K562 (cell line): ENCODE results near the gene GNRH2. TPM values are rescaled to one million over a fixed set of nuclear protein-coding genes. Genes with fewer than 3 reads are reported as not detected.

Experiments
- ATAC-seq: fragments of 200-7000 bp; cut with Tn5 transposase; 3 replicates; pipeline ENCODE4 v1.9.1; 2020; ENCODE audit warnings: moderate library complexity
- BruUV-seq: library from RNA; stranded (reverse); fragments of 400-500 nt; replicated peaks from 2 replicates; lab custom pipeline; 2021; lab: Mats Ljungman, UMichigan
- CTCF ChIA-PET: fragments of 300-600 bp; formaldehyde crosslinking; extraction: SDS; loops from one replicate; lab custom pipeline; 2021; ENCODE audit warnings: low intra/inter-chr PET ratio; lab: Yijun Ruan, JAX
- POLR2A ChIA-PET: fragments of 300-600, 350-650 bp; sonication (Branson Sonifier 250); formaldehyde crosslinking; extraction: SDS; loops from one replicate; lab custom pipeline; 2021; ENCODE audit warnings: antibody characterized with exemption, inconsistent platforms; lab: Yijun Ruan, JAX
- DNase-seq, 4 experiments: peaks; one replicate each; pipeline versions ENCODE4 v3.0.0 to v3.0.0-alpha.2; 2011 to 2018; ENCODE audit warnings: low spot score in 3 of 4, mixed read lengths in 3 of 4; ENCODE audit errors: extremely low read depth in 1 of 4
- FAIRE-seq: peaks from 2 replicates; lab custom pipeline; 2011; peaks lifted over from hg19 to GRCh38; lab: Jason Lieb, UNC
- H2AFZ ChIP-seq: 2 replicates; pipeline ENCODE4 v1.6.0; 2011; ENCODE audit warnings: low read depth, low read length, control low read depth, inconsistent platforms
- H3K27ac ChIP-seq: fragments of 200-600 bp; 3 replicates; pipeline ENCODE4 v1.8.0; 2011; ENCODE audit warnings: low read depth, mild to moderate bottlenecking, control low read depth, inconsistent platforms, low read length, moderate library complexity, mixed read lengths; ENCODE audit errors: extremely low read depth
- H3K27me3 ChIP-seq, 2 experiments: fragments of 300-600 bp in 1 of 2; 2 replicates in 1 of 2; 3 replicates in 1 of 2; pipeline versions ENCODE4 v1.6.0 to v1.8.0; 2011; ENCODE audit warnings: inconsistent platforms in 2 of 2, low read length in 2 of 2, mild to moderate bottlenecking in 1 of 2, mixed read lengths in 1 of 2, moderate library complexity in 1 of 2; ENCODE audit not compliant: control insufficient read depth in 2 of 2, insufficient read depth in 2 of 2
- H3K36me3 ChIP-seq: fragments of 300-600 bp; 3 replicates; pipeline ENCODE4 v1.8.0; 2011; ENCODE audit warnings: mild to moderate bottlenecking, low read length, inconsistent platforms; ENCODE audit not compliant: control insufficient read depth, insufficient read depth
- H3K4me1 ChIP-seq, 2 experiments: fragments of 200-600 bp in 1 of 2; replicated peaks in 1 of 2; 2 replicates in 1 of 2; 3 replicates in 1 of 2; pipeline versions ENCODE4 v1.5.1 to v1.8.0; 2011; ENCODE audit warnings: inconsistent platforms in 2 of 2, low read length in 2 of 2, mild to moderate bottlenecking in 1 of 2, mixed read lengths in 1 of 2, moderate library complexity in 1 of 2; ENCODE audit not compliant: control insufficient read depth in 2 of 2, insufficient read depth in 2 of 2
- H3K4me2 ChIP-seq: 2 replicates; pipeline ENCODE4 v1.6.1; 2011; ENCODE audit warnings: low read length, control low read depth, inconsistent platforms, mixed read lengths; ENCODE audit not compliant: insufficient read depth
- H3K4me3 ChIP-seq: fragments of 200-600 bp; sonication (generic), shearing (Covaris generic); 2 replicates; pipeline ENCODE4 v1.5.1; 2016; ENCODE audit warnings: control low read depth, inconsistent platforms
- H3K79me2 ChIP-seq: fragments of 200-600 bp; 3 replicates; pipeline ENCODE4 v1.8.0; 2011; ENCODE audit warnings: low read length, inconsistent platforms; ENCODE audit not compliant: control insufficient read depth, insufficient read depth
- H3K9ac ChIP-seq, 2 experiments: 2 replicates each; pipeline versions ENCODE4 v1.6.0 to v1.6.1; 2011; ENCODE audit warnings: low read depth in 2 of 2, low read length in 2 of 2, control low read depth in 1 of 2, inconsistent platforms in 1 of 2, mild to moderate bottlenecking in 1 of 2, mixed read lengths in 1 of 2; ENCODE audit not compliant: insufficient read depth in 1 of 2
- H3K9me1 ChIP-seq: one replicate; pipeline ENCODE4 v1.6.0; 2011; ENCODE audit warnings: inconsistent platforms, mild to moderate bottlenecking, low read length, moderate library complexity; ENCODE audit not compliant: control insufficient read depth, insufficient read depth
- H3K9me3 ChIP-seq: replicated peaks from 2 replicates; pipeline ENCODE4 v1.5.1; 2011; ENCODE audit warnings: low read depth, low read length, inconsistent platforms; ENCODE audit not compliant: control insufficient read depth, insufficient read depth
- H4K20me1 ChIP-seq: replicated peaks from 2 replicates; pipeline ENCODE4 v1.6.1; 2011; ENCODE audit warnings: low read length, inconsistent platforms, mixed read lengths; ENCODE audit not compliant: control insufficient read depth, insufficient read depth
- ATF7 ChIP-seq: fragments of 450-650 bp; IDR thresholded peaks from 2 replicates; pipeline ENCODE4 v1.7.1; 2014; ENCODE audit warnings: mild to moderate bottlenecking, moderate library complexity
- CREB3L1 ChIP-seq: fragments of 450-650 bp; IDR thresholded peaks from 2 replicates; pipeline ENCODE4 v1.6.1; 2014; ENCODE audit warnings: low read depth, mild to moderate bottlenecking, moderate library complexity, borderline replicate concordance
- E2F3 ChIP-seq: fragments of 250-450 bp; sonication (Bioruptor Pico); IDR thresholded peaks from 2 replicates; pipeline ENCODE4 v1.4.0; 2020; ENCODE audit warnings: mild to moderate bottlenecking
- FOS ChIP-seq: IDR thresholded peaks from 3 replicates; pipeline ENCODE4 v1.6.1; 2011; ENCODE audit not compliant: insufficient read length; ENCODE audit errors: extremely low read depth
- FOXP1 ChIP-seq: sonication (generic); formaldehyde crosslinking; IDR thresholded peaks from 2 replicates; pipeline ENCODE4 v1.8.0; 2022; ENCODE audit warnings: mild to moderate bottlenecking, missing genetic modification reagents
- PHF20 ChIP-seq: fragments of 450-650 bp; IDR thresholded peaks from 2 replicates; pipeline ENCODE4 v1.6.1; 2018; ENCODE audit not compliant: partially characterized antibody
- SIN3A ChIP-seq, 2 experiments: fragments of 150-350 bp in 1 of 2; IDR thresholded peaks; 2 replicates each; pipeline ENCODE4 v1.6.1; 2011 to 2016; ENCODE audit warnings: borderline replicate concordance in 2 of 2, low read depth in 2 of 2, low read length in 2 of 2, mild to moderate bottlenecking in 2 of 2, moderate library complexity in 2 of 2; ENCODE audit not compliant: control insufficient read depth in 1 of 2
- SOX6 ChIP-seq: fragments of 450-650 bp; IDR thresholded peaks from 2 replicates; pipeline ENCODE4 v1.6.1; 2014; ENCODE audit warnings: mild to moderate bottlenecking
- UBTF ChIP-seq, 2 experiments: IDR thresholded peaks; 2 replicates each; pipeline ENCODE4 v1.6.1; 2012; ENCODE audit warnings: improper control_type of control experiment in 2 of 2, low read depth in 2 of 2, low read length in 2 of 2, borderline replicate concordance in 1 of 2
- ZBED1 ChIP-seq: IDR thresholded peaks from 2 replicates; pipeline ENCODE4 v1.6.1; 2014
- ZBTB26 ChIP-seq: fragments of 450-650 bp; formaldehyde crosslinking; IDR thresholded peaks from 2 replicates; pipeline ENCODE4 v1.4.0; 2022; ENCODE audit warnings: missing genetic modification characterization
- ZBTB7A ChIP-seq: IDR thresholded peaks from 2 replicates; pipeline ENCODE4 v1.6.1; 2011; ENCODE audit warnings: low read depth, mild to moderate bottlenecking, low read length, moderate library complexity, borderline replicate concordance; ENCODE audit not compliant: control insufficient read depth
- ZFX ChIP-seq: sonication (generic); formaldehyde crosslinking; IDR thresholded peaks from 2 replicates; pipeline ENCODE4 v1.8.0; 2022; ENCODE audit warnings: mild to moderate bottlenecking, missing genetic modification reagents, moderate library complexity
- ZNF146 ChIP-seq: IDR thresholded peaks from one replicate; pipeline ENCODE4 v1.6.1; 2018; ENCODE audit warnings: missing compliant biosample characterization; ENCODE audit not compliant: unreplicated experiment
- WGBS: fragments of 100-300 bp; shearing (Covaris generic); methylation state at CpG from one replicate; pipeline ENCODE4 v1.1.6; 2016; ENCODE audit warnings: low coverage, mixed read lengths; ENCODE audit not compliant: insufficient coverage; ENCODE audit errors: missing lambda C conversion rate; 5-methylcytosine and 5-hydroxymethylcytosine counted together
- in situ Hi-C: fragments of 300-500 bp; cut with MboI; formaldehyde crosslinking; loops from 4 replicates; pipeline ENCODE4 v1.15.0; 2018; ENCODE audit warnings: inconsistent platforms, mixed read lengths
- intact Hi-C: fragments of 100-400 bp; cut with micrococcal nuclease; formaldehyde crosslinking; loops from 2 replicates; pipeline ENCODE4 v1.14.2; 2022
- polyA plus RNA-seq, 8 experiments: library from polyadenylated mRNA; depleted of rRNA in 4 of 8; stranded (reverse) in 5 of 8; unstranded in 3 of 8; fragments of >200 nt; fragmentation: Nextera tagmentation in 2 of 8; fragmentation: Illumina TruSeq in 1 of 8; extraction: Ambion mirVana in 2 of 8; extraction: Trizol in 1 of 8; gene quantifications; 2 replicates each; pipeline versions ENCODE4 v1.2.1 to v1.2.3, GENCODE V29; 2011 to 2014; ENCODE audit warnings: inconsistent platforms in 1 of 8, missing spikeins in 1 of 8
- total RNA-seq, 7 experiments: library from RNA; depleted of rRNA in 6 of 7; stranded (reverse); fragments of >200 nt in 6 of 7; fragmentation: Illumina TruSeq in 2 of 7; extraction: Trizol in 2 of 7; gene quantifications; 2 replicates each; pipeline versions ENCODE4 v1.2.1 to v1.2.3, GENCODE V29; 2011 to 2021; ENCODE audit warnings: low replicate concordance in 1 of 7

The GNRH2 gene
- total and polyA plus RNA-seq, 9 of the 15 experiments (the other 6 are each of a cell fraction or from before 2014, with no cell fraction given) = 0.11 to 0.50 (median 0.24) TPM; not detected in 5

- H2AFZ ChIP-seq = peak within 1 kb of the TSS; percentile 97
- no peaks in the 10 kb centered on the region for H3K27me3 ChIP-seq
- peak within 1 kb of the TSS; percentile 73 to 96 for H3K9ac ChIP-seq
- peaks cover 22% of the 10 kb centered on the region for H3K79me2 ChIP-seq
- intact Hi-C loops = no loop called here
- no peaks in the 10 kb centered on the region for H3K9me1 ChIP-seq
- in situ Hi-C loops = no loop called here
- ChIA-PET CTCF (no interaction called here), POLR2A (interaction anchor here (0.6 to 1.4 kb wide), 2 partner anchors 10 to 32 kb away, joined by 3 to 5 read pairs; no protein-coding TSS in a partner anchor)
- peak within 1 kb of the TSS; percentile 92 for H3K4me3 ChIP-seq
- no peaks in the 10 kb centered on the region for H4K20me1 ChIP-seq
- FAIRE-seq = peak; percentile 65
- H3K9me3 ChIP-seq = no peaks in the 10 kb centered on the region
- WGBS = under 1% methylated on average over 39 of the region's 104 CpGs
- DNase-seq = peak; percentile 86 to 92 (median 88)
- peaks cover 18 to 26% of the 10 kb centered on the region in 2 experiments; a peak in 4 of 5 replicates for H3K4me1 ChIP-seq
- H3K36me3 ChIP-seq = peaks cover 30% of the 10 kb centered on the region; the same call in 2 of the 3 replicates
- peak within 1 kb of the TSS; percentile 91 for H3K4me2 ChIP-seq
- peak within 1 kb of the TSS; percentile 86 for H3K27ac ChIP-seq
- peak; percentile 97 for ATAC-seq
- BruUV-seq = no TSS peak
- peak; percentile 72; the same call in 1 of the 2 replicates for TF ChIP-seq CREB3L1
- peak; percentile 87 for TF ChIP-seq ZFX (CRISPR knock-in tag)
- peak in 1 of 2 experiments; percentile 73; a peak in 1 of 4 replicates for TF ChIP-seq UBTF (IDR thresholded peaks at IDR 0.05; ENCODE audit: borderline replicate concordance in 1 of 2, low read depth in 2 of 2, low read length in 2 of 2)
- no peak for TF ChIP-seq ZBTB26 (CRISPR knock-in tag)
- peak; percentile 80 for TF ChIP-seq ZBTB7A
- TF ChIP-seq ZBED1 = 0 out of 2 replicates have a peak, but pooled peaks have one; percentile 9
- TF ChIP-seq ZNF146 (CRISPR knock-in tag) = no peak
- TF ChIP-seq E2F3 (CRISPR knock-in tag) = peak; percentile 8; the same call in 1 of the 2 replicates
- peak; percentile 40 to 51; a peak in 2 of 4 replicates for TF ChIP-seq SIN3A (IDR thresholded peaks at IDR 0.05; ENCODE audit: borderline replicate concordance in 2 of 2, control insufficient read depth in 1 of 2, low read depth in 2 of 2, low read length in 2 of 2)
- no peak for TF ChIP-seq FOS
- TF ChIP-seq SOX6 = 0 out of 2 replicates have a peak, but pooled peaks have one; percentile 30
- TF ChIP-seq PHF20 = peak; percentile 48
- TF ChIP-seq FOXP1 (CRISPR knock-in tag) = 0 out of 2 replicates have a peak, but pooled peaks have one; percentile 70
- TF ChIP-seq ATF7 = peak; percentile 42; the same call in 1 of the 2 replicates
These were observed 2.6 kb downstream of the GNRH2 start, which contains the start of gene MRPS26 for GRCh38 chr20:3045816-3046676. TSS of gene MRPS26 (plus strand) at chr20:3046052. CDS start at chr20:3046069, 17 bp downstream.
